ENCODE data around the gene SCRN2.

DNA sequence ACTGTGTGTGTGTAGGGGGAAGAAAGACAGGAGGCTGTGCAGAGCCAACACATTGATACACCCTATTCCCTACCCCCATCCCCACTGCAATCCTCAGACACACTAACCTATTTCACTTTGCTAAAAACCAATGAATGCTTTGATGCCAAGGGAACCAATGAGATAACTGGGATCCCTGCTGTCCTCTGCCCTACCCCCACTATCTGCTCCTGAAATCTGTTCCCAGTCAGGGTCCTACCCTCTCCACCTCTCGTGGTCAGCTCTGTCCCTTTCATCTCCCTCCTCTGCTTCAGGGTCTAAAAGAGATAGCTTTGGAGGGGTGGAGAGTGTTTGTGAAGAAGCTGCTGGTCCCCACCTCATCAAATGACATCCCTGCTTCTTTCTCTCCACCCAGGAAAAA, 29.0 kb upstream of the SCRN2 start:
- TF ChIP-seq, protein P1, sequence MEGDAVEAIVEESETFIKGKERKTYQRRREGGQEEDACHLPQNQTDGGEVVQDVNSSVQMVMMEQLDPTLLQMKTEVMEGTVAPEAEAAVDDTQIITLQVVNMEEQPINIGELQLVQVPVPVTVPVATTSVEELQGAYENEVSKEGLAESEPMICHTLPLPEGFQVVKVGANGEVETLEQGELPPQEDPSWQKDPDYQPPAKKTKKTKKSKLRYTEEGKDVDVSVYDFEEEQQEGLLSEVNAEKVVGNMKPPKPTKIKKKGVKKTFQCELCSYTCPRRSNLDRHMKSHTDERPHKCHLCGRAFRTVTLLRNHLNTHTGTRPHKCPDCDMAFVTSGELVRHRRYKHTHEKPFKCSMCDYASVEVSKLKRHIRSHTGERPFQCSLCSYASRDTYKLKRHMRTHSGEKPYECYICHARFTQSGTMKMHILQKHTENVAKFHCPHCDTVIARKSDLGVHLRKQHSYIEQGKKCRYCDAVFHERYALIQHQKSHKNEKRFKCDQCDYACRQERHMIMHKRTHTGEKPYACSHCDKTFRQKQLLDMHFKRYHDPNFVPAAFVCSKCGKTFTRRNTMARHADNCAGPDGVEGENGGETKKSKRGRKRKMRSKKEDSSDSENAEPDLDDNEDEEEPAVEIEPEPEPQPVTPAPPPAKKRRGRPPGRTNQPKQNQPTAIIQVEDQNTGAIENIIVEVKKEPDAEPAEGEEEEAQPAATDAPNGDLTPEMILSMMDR (IDR thresholded peaks at IDR 0.05) = no peak
- no peak for TF ChIP-seq POLR2A (IDR thresholded peaks at IDR 0.05)
